ENCODE results near the gene NGEF. TPM values are rescaled to one million over a fixed set of nuclear protein-coding genes. Genes with fewer than 3 reads are reported as not detected.

NGEF gene
- total RNA-seq, 4 donors from 2014 or later: 4.0 to 16.5 (median 6.2) TPM

DNA sequence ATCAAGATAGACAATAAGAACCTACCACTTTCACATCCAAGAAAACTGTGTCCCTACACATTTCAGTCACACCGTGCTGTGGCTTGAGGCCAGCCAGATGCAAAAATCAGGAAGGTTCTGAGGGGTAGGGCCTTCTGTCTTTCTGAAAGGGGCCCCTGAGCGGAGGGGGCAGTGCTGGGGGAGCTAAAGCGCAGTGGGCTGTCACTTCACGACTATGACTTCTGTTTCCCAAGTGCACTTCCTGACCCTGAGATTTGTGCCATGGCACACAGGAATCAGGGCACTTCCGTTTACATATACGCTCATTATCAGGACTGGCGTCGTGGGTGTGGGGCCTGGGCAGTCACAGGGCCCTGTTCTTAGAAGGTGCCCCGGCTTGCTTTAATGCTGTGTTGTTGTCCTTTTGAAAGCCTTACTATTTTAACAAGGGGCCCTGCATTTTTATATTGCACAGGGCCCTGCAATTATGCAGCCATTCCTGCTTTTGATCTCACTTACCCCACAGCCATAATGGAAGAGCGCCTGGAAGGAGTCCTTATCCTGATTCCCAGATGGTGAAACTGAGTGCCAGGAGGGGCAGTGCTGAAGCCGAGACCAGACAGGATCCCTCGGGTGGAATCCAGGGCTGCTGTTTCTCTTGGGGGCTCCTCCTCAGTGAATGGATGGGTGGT, 620 bp downstream of the NGEF start:
- Histone ChIP-seq H3K36me3 (no peaks in the 10 kb centered on the region), H3K27ac (no peak overlapping the region), H3K4me1 (no peaks in the 10 kb centered on the region), H3K27me3 (no peaks in the 10 kb centered on the region), H3K9me3 (no peaks in the 10 kb centered on the region), H3K4me3 (no peak overlapping the region)
- TF ChIP-seq, protein P1, sequence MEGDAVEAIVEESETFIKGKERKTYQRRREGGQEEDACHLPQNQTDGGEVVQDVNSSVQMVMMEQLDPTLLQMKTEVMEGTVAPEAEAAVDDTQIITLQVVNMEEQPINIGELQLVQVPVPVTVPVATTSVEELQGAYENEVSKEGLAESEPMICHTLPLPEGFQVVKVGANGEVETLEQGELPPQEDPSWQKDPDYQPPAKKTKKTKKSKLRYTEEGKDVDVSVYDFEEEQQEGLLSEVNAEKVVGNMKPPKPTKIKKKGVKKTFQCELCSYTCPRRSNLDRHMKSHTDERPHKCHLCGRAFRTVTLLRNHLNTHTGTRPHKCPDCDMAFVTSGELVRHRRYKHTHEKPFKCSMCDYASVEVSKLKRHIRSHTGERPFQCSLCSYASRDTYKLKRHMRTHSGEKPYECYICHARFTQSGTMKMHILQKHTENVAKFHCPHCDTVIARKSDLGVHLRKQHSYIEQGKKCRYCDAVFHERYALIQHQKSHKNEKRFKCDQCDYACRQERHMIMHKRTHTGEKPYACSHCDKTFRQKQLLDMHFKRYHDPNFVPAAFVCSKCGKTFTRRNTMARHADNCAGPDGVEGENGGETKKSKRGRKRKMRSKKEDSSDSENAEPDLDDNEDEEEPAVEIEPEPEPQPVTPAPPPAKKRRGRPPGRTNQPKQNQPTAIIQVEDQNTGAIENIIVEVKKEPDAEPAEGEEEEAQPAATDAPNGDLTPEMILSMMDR (IDR thresholded peaks at IDR 0.05): no peak
- no peak for TF ChIP-seq POLR2A (IDR thresholded peaks at IDR 0.05)
- WGBS, 2 donors: 60 to 61% methylated on average over 9 to 10 of the region's 12 CpGs
- intact Hi-C loops (cut with DNase I): no loop called here
- DNase-seq: no peak

GRCh38 chr2:233011702-233012131, 1.3 kb downstream of the NGEF start:
- no peaks in the 10 kb centered on the region for H3K9me3 ChIP-seq
- no peak for TF ChIP-seq POLR2A (IDR thresholded peaks at IDR 0.05)
- TF ChIP-seq, protein P1 (IDR thresholded peaks at IDR 0.05): no peak
- WGBS, 2 donors: 64% methylated on average over 1 of the region's 1 CpG; no CpG with 5 or more reads in 1 of the 2 donors
- no peak overlapping the region for H3K27ac ChIP-seq
- no peaks in the 10 kb centered on the region for H3K36me3 ChIP-seq
- no peak overlapping the region for H3K4me3 ChIP-seq
- no peaks in the 10 kb centered on the region for H3K4me1 ChIP-seq
- intact Hi-C loops (cut with DNase I): no loop called here
- no peaks in the 10 kb centered on the region for H3K27me3 ChIP-seq
- no peak for DNase-seq

DNA sequence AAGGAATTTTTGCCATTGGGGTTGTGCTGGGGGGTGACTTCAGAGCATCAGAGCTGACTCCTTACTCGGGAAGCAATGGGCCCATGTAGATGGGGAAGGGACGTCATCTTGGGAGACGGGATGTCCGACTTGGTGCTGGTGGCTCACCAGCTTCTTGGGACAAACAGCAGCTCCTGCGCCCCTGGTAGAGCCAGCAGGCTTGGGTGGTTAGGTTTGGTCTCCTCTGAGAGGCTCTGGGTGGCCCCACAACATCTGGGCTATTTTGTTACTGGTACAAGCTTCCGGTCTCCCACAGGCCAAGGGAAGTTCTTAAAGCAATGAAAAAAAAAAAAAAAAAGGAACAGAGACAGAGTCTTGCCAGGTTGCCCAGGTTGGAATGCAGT, 1.8 kb downstream of the NGEF start:
- Histone ChIP-seq H3K4me1 (no peaks in the 10 kb centered on the region), H3K4me3 (no peak overlapping the region), H3K27me3 (no peaks in the 10 kb centered on the region), H3K9me3 (no peaks in the 10 kb centered on the region), H3K36me3 (no peaks in the 10 kb centered on the region), H3K27ac (no peak overlapping the region)
- DNase-seq: no peak
- no peak for TF ChIP-seq POLR2A (IDR thresholded peaks at IDR 0.05)
- TF ChIP-seq, protein P1 (IDR thresholded peaks at IDR 0.05): no peak
- WGBS, 2 donors: 94 to 97% methylated on average over 5 of the region's 6 CpGs
- intact Hi-C loops (cut with DNase I): no loop called here

- Histone ChIP-seq H3K36me3 (no peaks in the 10 kb centered on the region), H3K4me1 (no peaks in the 10 kb centered on the region), H3K27ac (no peak overlapping the region), H3K27me3 (no peaks in the 10 kb centered on the region), H3K9me3 (no peaks in the 10 kb centered on the region), H3K4me3 (no peak overlapping the region)
- intact Hi-C loops (cut with DNase I): no loop called here
- no peak for DNase-seq
- TF ChIP-seq POLR2A (IDR thresholded peaks at IDR 0.05): no peak
- TF ChIP-seq, protein P1 (IDR thresholded peaks at IDR 0.05): no peak
- WGBS, 2 donors: 82 to 100% methylated on average over 1 to 8 of the region's 9 CpGs
Observed at GRCh38 chr2:233010569-233011267, 2.3 kb downstream of the NGEF start.

DNA sequence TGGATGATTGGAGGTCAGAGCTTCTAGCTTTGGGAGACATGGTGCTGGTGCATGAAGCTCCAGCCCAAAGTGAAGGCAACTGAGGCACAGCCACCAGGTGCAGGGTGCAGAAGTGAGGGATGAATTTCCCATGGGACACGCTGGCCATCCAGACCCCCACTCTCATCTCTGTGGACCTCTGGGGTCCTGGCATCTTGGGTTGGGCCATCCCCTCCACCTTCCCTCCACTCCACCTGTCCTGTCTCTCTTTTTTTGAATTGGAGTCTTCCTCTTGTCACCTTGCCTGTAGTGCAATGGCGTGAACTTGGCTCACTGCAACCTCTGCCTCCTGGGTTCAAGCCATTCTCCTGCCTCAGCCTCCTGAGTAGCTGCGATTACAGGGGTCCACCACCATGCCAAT, 3.4 kb downstream of the NGEF start:
- no peaks in the 10 kb centered on the region for H3K9me3 ChIP-seq
- H3K4me1 ChIP-seq: no peaks in the 10 kb centered on the region
- no peaks in the 10 kb centered on the region for H3K27me3 ChIP-seq
- no peaks in the 10 kb centered on the region for H3K36me3 ChIP-seq
- DNase-seq: no peak
- no peak overlapping the region for H3K4me3 ChIP-seq
- H3K27ac ChIP-seq: no peak overlapping the region
- intact Hi-C loops (cut with DNase I): no loop called here
- 89 to 97% methylated on average over 3 of the region's 3 CpGs for WGBS, 2 donors
- TF ChIP-seq, protein P1 (IDR thresholded peaks at IDR 0.05): no peak
- no peak for TF ChIP-seq POLR2A (IDR thresholded peaks at IDR 0.05)
